OCI-LY7 (cell line): ENCODE measurements around the gene HSPA14. TPM values are rescaled to one million over a fixed set of nuclear protein-coding genes. Genes with fewer than 3 reads are reported as not detected.
A peak's percentile ranks its signal among the peaks of the same experiment; 100 is the strongest.

Source experiments
- BruUV-seq: library from RNA; stranded (reverse); fragments of 400-500 nt; replicated peaks from 2 replicates; lab custom pipeline; 2021; lab: Mats Ljungman, UMichigan
- CTCF ChIA-PET: fragments of 300-600 bp; sonication (Branson Sonifier 250); formaldehyde crosslinking; loops from one replicate; lab custom pipeline; 2022; ENCODE audit warnings: antibody characterized with exemption; ENCODE audit not compliant: unreplicated experiment; lab: Charles Lee
- POLR2A ChIA-PET: fragments of 300-600 bp; sonication (Branson Sonifier 250); formaldehyde crosslinking; loops from one replicate; lab custom pipeline; 2022; ENCODE audit warnings: antibody characterized with exemption; lab: Charles Lee
- DNase-seq: peaks from one replicate; pipeline ENCODE4 v3.0.0-alpha.2; 2015; ENCODE audit warnings: low spot score
- H2AFZ ChIP-seq: fragments of 200-600 bp; sonication (generic), shearing (Covaris generic); 2 replicates; pipeline ENCODE4 v1.6.1; 2014; ENCODE audit warnings: mild to moderate bottlenecking, antibody characterized with exemption, low read length, moderate library complexity
- H3K27ac ChIP-seq: fragments of 200-600 bp; sonication (generic); 2 replicates; pipeline ENCODE4 v1.5.1; 2014; ENCODE audit warnings: mixed run types, low read depth, mild to moderate bottlenecking, moderate library complexity, low read length, inconsistent platforms; ENCODE audit not compliant: poor library complexity, severe bottlenecking
- H3K36me3 ChIP-seq: fragments of 200-600 bp; sonication (generic); 2 replicates; pipeline ENCODE4 v1.6.1; 2014; ENCODE audit warnings: mild to moderate bottlenecking, antibody characterized with exemption, low read length, moderate library complexity, mixed read lengths; ENCODE audit not compliant: insufficient read depth
- H3K4me1 ChIP-seq: fragments of 200-600 bp; sonication (generic); 2 replicates; pipeline ENCODE4 v1.5.1; 2014; ENCODE audit warnings: mild to moderate bottlenecking, low read length; ENCODE audit not compliant: insufficient read depth, poor library complexity, severe bottlenecking
- H3K4me2 ChIP-seq: fragments of 200-600 bp; sonication (generic); 2 replicates; pipeline ENCODE4 v1.6.1; 2014; ENCODE audit warnings: mild to moderate bottlenecking, low read length
- H3K4me3 ChIP-seq: fragments of 200-600 bp; sonication (generic); 2 replicates; pipeline ENCODE4 v1.5.1; 2014; ENCODE audit warnings: mild to moderate bottlenecking, low read depth, low read length; ENCODE audit not compliant: poor library complexity, severe bottlenecking
- H3K79me2 ChIP-seq: fragments of 200-600 bp; sonication (generic); 2 replicates; pipeline ENCODE4 v1.6.1; 2016; ENCODE audit warnings: low read depth, mild to moderate bottlenecking, low read length, moderate library complexity, mixed read lengths; ENCODE audit not compliant: insufficient read depth
- H3K9me2 ChIP-seq: fragments of 200-600 bp; sonication (generic); 2 replicates; pipeline ENCODE4 v1.6.1; 2016; ENCODE audit warnings: mild to moderate bottlenecking, low read length, mixed read lengths; ENCODE audit not compliant: insufficient read depth
- H3K9me3 ChIP-seq: fragments of 200-600 bp; sonication (generic); 2 replicates; pipeline ENCODE4 v1.6.1; 2014; ENCODE audit warnings: mild to moderate bottlenecking, mixed run types, low read length, mixed read lengths
- H4K20me1 ChIP-seq: fragments of 200-600 bp; sonication (generic); 2 replicates; pipeline ENCODE4 v1.6.1; 2014; ENCODE audit warnings: mild to moderate bottlenecking, antibody characterized with exemption, low read length, moderate library complexity, mixed read lengths; ENCODE audit not compliant: insufficient read depth
- EZH2phosphoT487 ChIP-seq: fragments of 200-600 bp; sonication (generic); IDR thresholded peaks from 2 replicates; pipeline ENCODE4 v1.6.1; 2018; ENCODE audit warnings: low read depth, borderline replicate concordance, mild to moderate bottlenecking, mixed run types, antibody characterized with exemption, low read length, moderate library complexity, mixed read lengths
- intact Hi-C: fragments of 100-400 bp; cut with micrococcal nuclease; formaldehyde crosslinking; loops from one replicate; pipeline ENCODE4 v1.10.0; 2022; ENCODE audit not compliant: unreplicated experiment
- total RNA-seq, 2 experiments: library from RNA; depleted of rRNA in 1 of 2; stranded (reverse); fragments of >200 nt in 1 of 2; shearing (Covaris generic) in 1 of 2; gene quantifications; 2 replicates each; pipeline ENCODE4 v1.2.3, GENCODE V29; 2014 to 2022
- TF ChIP-seq, protein P1 (sequence below): fragments of 200-600 bp; sonication (generic); conservative IDR thresholded peaks from 2 replicates; pipeline ENCODE4 v1.5.1; 2014; ENCODE audit warnings: mild to moderate bottlenecking, antibody characterized with exemption, low read length, moderate library complexity, mixed read lengths

Gene HSPA14
- total RNA-seq, 2 experiments from 2014 or later, result 21.8 to 28.2 TPM

DNA sequence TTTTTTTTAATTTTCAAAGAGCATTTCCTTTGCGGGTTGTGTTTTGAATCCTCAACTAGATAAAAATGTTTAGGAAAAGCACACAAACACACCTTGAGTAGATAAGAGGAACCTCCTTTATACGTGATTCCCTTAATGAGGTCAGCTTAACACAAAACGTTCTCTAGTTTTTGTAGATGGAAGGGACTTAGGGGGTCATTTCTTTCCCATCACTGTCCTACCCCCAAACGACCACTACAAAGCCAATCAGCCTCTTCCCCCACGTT lies 41.8 kb downstream of the HSPA14 start:
- CTCF ChIA-PET, result interaction anchor here (0.6 kb wide), 1 partner anchor 220 kb away, joined by 3 read pairs; no protein-coding TSS in a partner anchor
- H3K27ac ChIP-seq, result peak overlapping the region; percentile 61
- H3K4me1 ChIP-seq, result peaks cover 42% of the 10 kb centered on the region
- H3K79me2 ChIP-seq, result peaks cover 78% of the 10 kb centered on the region
- BruUV-seq, result TSS peak; percentile 64
- intact Hi-C loops, result loop anchor here (5.0 kb wide), 2 partner anchors 217 to 278 kb away; partner anchors contain the start of gene RPP38
- H3K9me2 ChIP-seq, result no peaks in the 10 kb centered on the region
- H3K4me2 ChIP-seq, result peak overlapping the region; percentile 92
- H4K20me1 ChIP-seq, result peaks cover 18% of the 10 kb centered on the region; the same call in 1 of the 2 replicates
- H2AFZ ChIP-seq, result no peak overlapping the region
- TF ChIP-seq, protein P1, sequence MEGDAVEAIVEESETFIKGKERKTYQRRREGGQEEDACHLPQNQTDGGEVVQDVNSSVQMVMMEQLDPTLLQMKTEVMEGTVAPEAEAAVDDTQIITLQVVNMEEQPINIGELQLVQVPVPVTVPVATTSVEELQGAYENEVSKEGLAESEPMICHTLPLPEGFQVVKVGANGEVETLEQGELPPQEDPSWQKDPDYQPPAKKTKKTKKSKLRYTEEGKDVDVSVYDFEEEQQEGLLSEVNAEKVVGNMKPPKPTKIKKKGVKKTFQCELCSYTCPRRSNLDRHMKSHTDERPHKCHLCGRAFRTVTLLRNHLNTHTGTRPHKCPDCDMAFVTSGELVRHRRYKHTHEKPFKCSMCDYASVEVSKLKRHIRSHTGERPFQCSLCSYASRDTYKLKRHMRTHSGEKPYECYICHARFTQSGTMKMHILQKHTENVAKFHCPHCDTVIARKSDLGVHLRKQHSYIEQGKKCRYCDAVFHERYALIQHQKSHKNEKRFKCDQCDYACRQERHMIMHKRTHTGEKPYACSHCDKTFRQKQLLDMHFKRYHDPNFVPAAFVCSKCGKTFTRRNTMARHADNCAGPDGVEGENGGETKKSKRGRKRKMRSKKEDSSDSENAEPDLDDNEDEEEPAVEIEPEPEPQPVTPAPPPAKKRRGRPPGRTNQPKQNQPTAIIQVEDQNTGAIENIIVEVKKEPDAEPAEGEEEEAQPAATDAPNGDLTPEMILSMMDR, result no peak
- TF ChIP-seq EZH2phosphoT487, result no peak
- POLR2A ChIA-PET, result interaction anchor here (0.9 to 4.0 kb wide), 5 partner anchors 10 to 131 kb away, joined by 3 to 23 read pairs (median 6); partner anchors contain the start of gene MEIG1
- H3K36me3 ChIP-seq, result peaks cover 48% of the 10 kb centered on the region
- peak overlapping the region; percentile 88 for H3K4me3 ChIP-seq
- no peaks in the 10 kb centered on the region for H3K9me3 ChIP-seq
- DNase-seq, result peak; percentile 16

DNA sequence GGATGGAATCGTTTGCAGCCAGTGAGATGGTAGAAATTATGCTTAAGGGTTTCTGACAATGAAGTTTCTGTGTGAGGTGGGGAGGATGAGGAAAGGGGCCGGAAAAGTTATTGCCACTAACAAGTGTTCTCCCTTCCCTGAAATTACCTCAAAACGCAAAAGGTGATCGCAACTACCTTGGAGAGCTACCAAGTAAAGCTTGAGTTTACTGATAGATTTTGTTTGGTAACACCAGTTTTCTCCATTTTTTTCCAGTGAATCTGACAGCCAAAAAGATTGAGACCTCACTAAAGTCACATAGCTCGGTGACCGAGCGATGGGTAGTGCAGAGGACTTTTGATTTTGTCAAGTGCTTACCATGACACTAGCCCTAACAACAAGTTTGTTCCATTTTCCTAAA lies 42.1 kb downstream of the HSPA14 start:
- CTCF ChIA-PET, result no interaction called here
- no peak for TF ChIP-seq EZH2phosphoT487
- TF ChIP-seq, protein P1, result no peak
- H3K4me3 ChIP-seq, result peak overlapping the region; percentile 88
- POLR2A ChIA-PET, result interaction anchor here (0.9 to 4.0 kb wide), 7 partner anchors 10 to 131 kb away, joined by 3 to 23 read pairs (median 4); partner anchors contain the start of genes DCLRE1C and MEIG1
- peaks cover 52% of the 10 kb centered on the region for H3K36me3 ChIP-seq
- H3K79me2 ChIP-seq, result peaks cover 82% of the 10 kb centered on the region
- no peak for DNase-seq
- no peak overlapping the region for H2AFZ ChIP-seq
- H3K9me3 ChIP-seq, result no peaks in the 10 kb centered on the region
- no TSS peak for BruUV-seq
- H3K9me2 ChIP-seq, result no peaks in the 10 kb centered on the region
- intact Hi-C loops, result no loop called here
- H4K20me1 ChIP-seq, result peaks cover 18% of the 10 kb centered on the region; the same call in 1 of the 2 replicates
- H3K4me1 ChIP-seq, result peaks cover 42% of the 10 kb centered on the region
- peak overlapping the region; percentile 92 for H3K4me2 ChIP-seq
- peak overlapping the region; percentile 61 for H3K27ac ChIP-seq

DNA sequence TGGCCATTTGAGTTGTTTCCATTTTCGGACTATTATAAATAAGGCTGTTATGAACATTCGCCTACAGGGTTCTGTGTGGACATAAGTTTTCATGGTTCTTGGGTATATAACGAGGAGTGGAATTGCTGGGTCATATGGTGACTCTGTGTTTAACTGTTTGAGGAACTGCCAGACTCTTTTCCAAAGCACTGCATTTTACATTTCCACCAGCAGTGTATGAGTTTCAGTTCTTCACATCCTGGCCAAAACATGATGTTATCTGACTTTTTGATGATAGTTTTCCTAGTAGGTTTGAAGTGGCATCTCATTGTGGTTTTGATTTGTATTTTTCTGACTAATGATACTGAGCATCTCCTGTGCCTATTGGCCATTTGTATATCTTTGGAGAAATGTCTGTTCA lies 46.0 kb downstream of the HSPA14 start:
- DNase-seq, result no peak
- Histone ChIP-seq H3K4me3 (no peak overlapping the region), H3K9me3 (no peaks in the 10 kb centered on the region), H3K27ac (no peak overlapping the region), H3K4me2 (no peak overlapping the region), H3K36me3 (peaks cover 76% of the 10 kb centered on the region), H3K9me2 (no peaks in the 10 kb centered on the region), H3K79me2 (peaks cover 93% of the 10 kb centered on the region), H2AFZ (no peak overlapping the region), H4K20me1 (peaks cover 22% of the 10 kb centered on the region; the same call in 1 of the 2 replicates), H3K4me1 (peaks cover 25% of the 10 kb centered on the region)
- intact Hi-C loops, result no loop called here
- no TSS peak for BruUV-seq
- TF ChIP-seq EZH2phosphoT487, result no peak
- TF ChIP-seq, protein P1, result no peak
- ChIA-PET CTCF (no interaction called here), POLR2A (no interaction called here)
